Gastroesophageal sphincter (tissue), 4 donors: ENCODE results near the gene RAB11FIP5. TPM values are rescaled to one million over a fixed set of nuclear protein-coding genes. Genes with fewer than 3 reads are reported as not detected.

ENCODE experiments used
- ATAC-seq: fragments of 150-250 bp; one replicate; pipeline ENCODE4 v1.9.1; 2016; ENCODE audit warnings: mild to moderate bottlenecking, moderate library complexity
- H3K27ac ChIP-seq, 4 donors: fragments of 200-600 bp; sonication (generic) in 3 of 4; 1 replicate in 3 of 4; 2 replicates in 1 of 4; pipeline ENCODE4 v1.5.1; 2016 to 2019
- H3K27me3 ChIP-seq: fragments of 200-600 bp; sonication (generic); one replicate; pipeline ENCODE4 v1.5.1; 2019
- H3K36me3 ChIP-seq, 2 donors: fragments of 200-600 bp; sonication (generic); one replicate each; pipeline ENCODE4 v1.5.1; 2019; ENCODE audit warnings: control low read depth in 1 of 2
- H3K4me1 ChIP-seq, 3 donors: fragments of 200-600 bp; sonication (generic); 1 replicate in 2 of 3; 2 replicates in 1 of 3; pipeline ENCODE4 v1.5.1; 2016 to 2019; ENCODE audit warnings: control low read depth in 2 of 3
- H3K4me3 ChIP-seq, 2 donors: fragments of 200-600 bp; sonication (generic); one replicate each; pipeline ENCODE4 v1.5.1; 2019; ENCODE audit warnings: mild to moderate bottlenecking in 1 of 2, moderate library complexity in 1 of 2
- H3K9me3 ChIP-seq, 3 donors: fragments of 200-600 bp; sonication (generic); one replicate each; pipeline ENCODE4 v1.5.1; 2017 to 2019; ENCODE audit warnings: control low read depth in 2 of 3
- CTCF ChIP-seq, 4 experiments: fragments of 200-600 bp in 2 of 4; fragments of 450-650 bp in 2 of 4; sonication (generic) in 1 of 4; IDR thresholded peaks; one replicate each; pipeline ENCODE4 v1.5.1; 2017 to 2019; ENCODE audit warnings: antibody characterized with exemption in 4 of 4, mild to moderate bottlenecking in 2 of 4, moderate library complexity in 2 of 4
- EP300 ChIP-seq: sonication (generic); formaldehyde crosslinking; IDR thresholded peaks from one replicate; pipeline ENCODE4 v1.6.1; 2017; ENCODE audit warnings: antibody characterized with exemption, mild to moderate bottlenecking
- POLR2A ChIP-seq, 2 donors: fragments of 450-650 bp; IDR thresholded peaks; one replicate each; pipeline ENCODE4 v1.6.1; 2017; ENCODE audit warnings: antibody characterized with exemption in 2 of 2, mild to moderate bottlenecking in 2 of 2, moderate library complexity in 1 of 2
- POLR2AphosphoS5 ChIP-seq: sonication (generic); formaldehyde crosslinking; IDR thresholded peaks from one replicate; pipeline ENCODE4 v1.6.1; 2017; ENCODE audit warnings: antibody characterized with exemption
- WGBS, 2 donors: methylation state at CpG; one replicate each; pipeline ENCODE4 v1.1.5; 2018; ENCODE audit warnings: low coverage in 1 of 2; 5-methylcytosine and 5-hydroxymethylcytosine counted together
- total RNA-seq, 4 donors: library from RNA; depleted of rRNA; stranded (reverse); fragments of >200 nt; gene quantifications; one replicate each; pipeline ENCODE4 v1.1.0, GENCODE V29; 2016

RAB11FIP5 gene
- total RNA-seq, 4 donors from 2014 or later = 25.4 to 49.5 (median 29.4) TPM

- ATAC-seq = no peak
- no peaks in the 10 kb centered on the region for H3K27me3 ChIP-seq
- TF ChIP-seq POLR2AphosphoS5 = peak; percentile 26
- no peak for TF ChIP-seq EP300
- no peak for TF ChIP-seq CTCF (IDR thresholded peaks at IDR 0.05)
- no peak for TF ChIP-seq POLR2A (IDR thresholded peaks at IDR 0.05)
- H3K36me3 ChIP-seq = no peaks in the 10 kb centered on the region
- 54 to 82% methylated on average over 4 to 5 of the region's 8 CpGs for WGBS, 2 donors
- peaks cover 0 to 21% (median 0%) of the 10 kb centered on the region in 3 donors for H3K4me1 ChIP-seq
- no peak overlapping the region for H3K4me3 ChIP-seq
- no peak overlapping the region for H3K27ac ChIP-seq
- H3K9me3 ChIP-seq = no peaks in the 10 kb centered on the region
Observed at GRCh38 chr2:73063909-73064875, 48.6 kb downstream of the RAB11FIP5 start.

GRCh38 chr2:73063472-73063871 lies 49.3 kb downstream of the RAB11FIP5 start:
- peaks cover 0 to 2% of the 10 kb centered on the region in 2 donors for H3K36me3 ChIP-seq
- 67 to 71% methylated on average over 4 of the region's 4 CpGs for WGBS, 2 donors
- peaks cover 0 to 14% (median 0%) of the 10 kb centered on the region in 3 donors for H3K4me1 ChIP-seq
- no peaks in the 10 kb centered on the region for H3K27me3 ChIP-seq
- no peak for ATAC-seq
- H3K27ac ChIP-seq = no peak overlapping the region
- no peak overlapping the region for H3K4me3 ChIP-seq
- no peaks in the 10 kb centered on the region for H3K9me3 ChIP-seq
- TF ChIP-seq POLR2A (IDR thresholded peaks at IDR 0.05) (no peak), EP300 (no peak), CTCF (IDR thresholded peaks at IDR 0.05) (no peak), POLR2AphosphoS5 (no peak)

- H3K4me1 ChIP-seq = peaks cover 0 to 6% (median 0%) of the 10 kb centered on the region in 3 donors
- TF ChIP-seq EP300 (no peak), POLR2A (IDR thresholded peaks at IDR 0.05) (no peak), POLR2AphosphoS5 (no peak), CTCF (IDR thresholded peaks at IDR 0.05) (no peak)
- no peak for ATAC-seq
- peaks cover 2 to 41% of the 10 kb centered on the region in 2 donors for H3K36me3 ChIP-seq
- H3K27me3 ChIP-seq = no peaks in the 10 kb centered on the region
- no peak overlapping the region for H3K4me3 ChIP-seq
- peaks cover 0 to 16% (median 0%) of the 10 kb centered on the region in 3 donors for H3K9me3 ChIP-seq
- WGBS, 2 donors = 100% methylated on average over 1 to 2 of the region's 6 CpGs
- H3K27ac ChIP-seq = no peak overlapping the region
Observed at GRCh38 chr2:73059106-73059505, 53.6 kb downstream of the RAB11FIP5 start.

- no peak for TF ChIP-seq EP300
- TF ChIP-seq POLR2A (IDR thresholded peaks at IDR 0.05) = no peak
- TF ChIP-seq POLR2AphosphoS5 = no peak
- no peak for TF ChIP-seq CTCF (IDR thresholded peaks at IDR 0.05)
- H3K4me1 ChIP-seq = no peaks in the 10 kb centered on the region
- H3K27me3 ChIP-seq = no peaks in the 10 kb centered on the region
- WGBS, 2 donors = 90 to 100% methylated on average over 1 to 2 of the region's 5 CpGs
- peaks cover 0 to 16% (median 0%) of the 10 kb centered on the region in 3 donors for H3K9me3 ChIP-seq
- H3K36me3 ChIP-seq = peaks cover 2 to 51% of the 10 kb centered on the region in 2 donors
- no peak overlapping the region for H3K27ac ChIP-seq
- H3K4me3 ChIP-seq = no peak overlapping the region
- ATAC-seq = no peak
Observed at GRCh38 chr2:73054980-73055379, 57.8 kb downstream of the RAB11FIP5 start.
